Spleen (tissue), 13 donors: ENCODE measurements around the gene KCNJ14. TPM values are rescaled to one million over a fixed set of nuclear protein-coding genes. Genes with fewer than 3 reads are reported as not detected.

Experiments
- DNase-seq: peaks from one replicate; pipeline ENCODE4 v3.0.0-alpha.2; 2020
- H3K27ac ChIP-seq, 8 donors: fragments of 200-600 bp; sonication (generic) in 7 of 8; 1 replicate in 4 of 8; 2 replicates in 4 of 8; pipeline versions ENCODE4 v1.5.0 to v1.8.0; 2016 to 2021; ENCODE audit warnings: inconsistent platforms in 4 of 8, mild to moderate bottlenecking in 4 of 8, moderate library complexity in 1 of 8
- H3K27me3 ChIP-seq, 7 donors: fragments of 200-600 bp; sonication (generic) in 6 of 7; replicated peaks in 1 of 7; 1 replicate in 4 of 7; 2 replicates in 3 of 7; pipeline versions ENCODE4 v1.5.0 to v1.8.0; 2016 to 2021; ENCODE audit warnings: inconsistent platforms in 3 of 7, mild to moderate bottlenecking in 1 of 7
- H3K36me3 ChIP-seq, 6 donors: fragments of 200-600 bp; sonication (generic) in 5 of 6; 1 replicate in 4 of 6; 2 replicates in 2 of 6; pipeline versions ENCODE4 v1.5.0 to v1.8.0; 2016 to 2021; ENCODE audit warnings: inconsistent platforms in 2 of 6
- H3K4me1 ChIP-seq, 6 donors: fragments of 200-600 bp; sonication (generic) in 5 of 6; 1 replicate in 3 of 6; 2 replicates in 3 of 6; pipeline versions ENCODE4 v1.5.0 to v1.8.0; 2016 to 2021; ENCODE audit warnings: inconsistent platforms in 3 of 6
- H3K4me3 ChIP-seq, 8 donors: fragments of 200-600 bp; sonication (generic) in 7 of 8; 1 replicate in 4 of 8; 2 replicates in 4 of 8; pipeline versions ENCODE4 v1.5.0 to v1.8.0; 2016 to 2021; ENCODE audit warnings: inconsistent platforms in 4 of 8, mild to moderate bottlenecking in 4 of 8, moderate library complexity in 2 of 8
- H3K9me3 ChIP-seq, 8 donors: fragments of 200-600 bp; sonication (generic) in 7 of 8; 1 replicate in 4 of 8; 2 replicates in 4 of 8; pipeline versions ENCODE4 v1.5.0 to v1.8.0; 2016 to 2021; ENCODE audit warnings: inconsistent platforms in 4 of 8
- CTCF ChIP-seq, 11 experiments: fragments of 200-600 bp in 7 of 11; fragments of 450-650 bp in 4 of 11; sonication (generic) in 4 of 11; IDR thresholded peaks in 8 of 11; conservative IDR thresholded peaks in 3 of 11; 1 replicate in 7 of 11; 2 replicates in 4 of 11; pipeline versions ENCODE4 v1.4.0 to v1.8.0; 2016 to 2021; ENCODE audit warnings: antibody characterized with exemption in 11 of 11, inconsistent platforms in 4 of 11, mild to moderate bottlenecking in 1 of 11
- POLR2A ChIP-seq, 3 donors: fragments of 450-650 bp; IDR thresholded peaks; one replicate each; pipeline ENCODE4 v1.5.1; 2017; ENCODE audit warnings: antibody characterized with exemption in 3 of 3, mild to moderate bottlenecking in 1 of 3
- POLR2AphosphoS5 ChIP-seq, 3 donors: sonication (generic); formaldehyde crosslinking; IDR thresholded peaks; one replicate each; pipeline ENCODE4 v1.5.1; 2017; ENCODE audit warnings: antibody characterized with exemption in 3 of 3
- WGBS, 5 donors: extraction: QIAGEN DNeasy Blood & Tissue Kit in 3 of 5; methylation state at CpG; one replicate each; pipeline versions ENCODE4 v1.1.5 to v1.1.7; 2013 to 2018; 5-methylcytosine and 5-hydroxymethylcytosine counted together
- intact Hi-C: fragments of 100-400 bp; cut with DNase I; formaldehyde crosslinking; loops from one replicate; pipeline ENCODE4 v1.15.0; 2023; ENCODE audit warnings: low total_unique reads
- long read RNA-seq, 2 donors: transcript quantifications; one replicate each; lab custom pipeline, GENCODE V29; 2026
- polyA plus RNA-seq, 3 donors: library from polyadenylated mRNA; stranded (reverse); fragments of 200-250 nt; gene quantifications; one replicate each; pipeline ENCODE4 v1.2.1, GENCODE V29; 2013
- total RNA-seq, 7 donors: library from RNA; depleted of rRNA in 3 of 7; stranded (reverse); fragments of >200 nt in 3 of 7; fragmentation: NEBNext Ultra II Directional in 4 of 7; extraction: Animal tissue kit (Norgen Biotek cat#: 25700) in 4 of 7; gene quantifications; one replicate each; pipeline versions ENCODE4 v1.1.0 to v1.2.1, GENCODE V29; 2016 to 2021
- donor health status: healthy with polysubstance abuse.
- donor health status: DM: no; HTN: no; CAD: no; lungs with moderate emphysema.
- donor health status: DM: no; HTN: no; CAD: no.
- donor health status: Bipolar disorder and iron deficiency.
- donor health status: healthy.
- donor health status: DM: no; HTN: no; CAD: no.
- donor health status: DM: yes; HTN: yes; CAD: no.

KCNJ14 gene
- total RNA-seq (1 to 10 TPM in 2 of 7 donors, under 1 TPM in 5; 0.43 to 1.4 (median 0.93) TPM), polyA plus RNA-seq (under 1 TPM; 0.26 to 0.61 (median 0.38) TPM)
- long read RNA-seq, donor 1: 0 reads
- long read RNA-seq, donor 2: 0 reads

- Histone ChIP-seq H3K4me1 (no peaks in the 10 kb centered on the region), H3K9me3 (no peaks in the 10 kb centered on the region), H3K27me3 (no peaks in the 10 kb centered on the region), H3K36me3 (peaks cover 6 to 81% (median 62%) of the 10 kb centered on the region in 6 donors), H3K4me3 (no peak within 1 kb of the TSS), H3K27ac (no peak within 1 kb of the TSS)
- intact Hi-C loops: no loop called here
- TF ChIP-seq POLR2A (IDR thresholded peaks at IDR 0.05) (no peak), POLR2AphosphoS5 (IDR thresholded peaks at IDR 0.05) (peak in 1 of 3 donors; percentile 2)
- WGBS, 5 donors: 90 to 93% (median 91%) methylated on average over 11 to 16 of the region's 16 CpGs
- no peak for DNase-seq
These were observed at the start of gene KCNJ14 for GRCh38 chr19:48455171-48455907. TSS of gene KCNJ14 (plus strand) at chr19:48455574. CDS start at chr19:48461725, 6,151 bp downstream.

- TF ChIP-seq CTCF (IDR thresholded peaks at IDR 0.05 in 8 of 11, conservative IDR thresholded peaks at IDR 0.05 in 3 of 11) (no peak), POLR2A (IDR thresholded peaks at IDR 0.05) (no peak), POLR2AphosphoS5 (IDR thresholded peaks at IDR 0.05) (no peak)
- WGBS, 5 donors: 72 to 79% (median 76%) methylated on average over 13 of the region's 13 CpGs
- intact Hi-C loops: no loop called here
- Histone ChIP-seq H3K36me3 (no peaks in the 10 kb centered on the region), H3K27ac (no peak overlapping the region), H3K9me3 (peaks cover 0 to 5% (median 0%) of the 10 kb centered on the region in 8 donors), H3K27me3 (peaks cover 0 to 22% (median 0%) of the 10 kb centered on the region in 7 donors), H3K4me3 (no peak overlapping the region), H3K4me1 (peaks cover 0 to 8% (median 2%) of the 10 kb centered on the region in 6 donors)
- DNase-seq: no peak
These were observed 49.5 kb upstream of the KCNJ14 start for GRCh38 chr19:48405850-48406249.

GRCh38 chr19:48413879-48414587 is 41.3 kb upstream of the KCNJ14 start:
- intact Hi-C loops: no loop called here
- peak overlapping the region in 2 of 8 donors; percentile 19 to 45 for H3K27ac ChIP-seq
- TF ChIP-seq POLR2A (IDR thresholded peaks at IDR 0.05) (no peak), POLR2AphosphoS5 (IDR thresholded peaks at IDR 0.05) (no peak), CTCF (IDR thresholded peaks at IDR 0.05 in 8 of 11, conservative IDR thresholded peaks at IDR 0.05 in 3 of 11) (no peak)
- peaks cover 0 to 47% (median 19%) of the 10 kb centered on the region in 7 donors for H3K27me3 ChIP-seq
- no peaks in the 10 kb centered on the region for H3K9me3 ChIP-seq
- no peak for DNase-seq
- peak overlapping the region in 1 of 8 donors; percentile 63 for H3K4me3 ChIP-seq
- no peaks in the 10 kb centered on the region for H3K36me3 ChIP-seq
- 42 to 58% (median 50%) methylated on average over 21 to 24 of the region's 24 CpGs for WGBS, 5 donors
- peaks cover 0 to 34% (median 19%) of the 10 kb centered on the region in 6 donors for H3K4me1 ChIP-seq

GRCh38 chr19:48415395-48415794 is 40.0 kb upstream of the KCNJ14 start:
- H3K36me3 ChIP-seq: no peaks in the 10 kb centered on the region
- peak; percentile 85 for DNase-seq
- peak overlapping the region in 1 of 8 donors; percentile 19 for H3K27ac ChIP-seq
- TF ChIP-seq POLR2A (IDR thresholded peaks at IDR 0.05) (no peak), POLR2AphosphoS5 (IDR thresholded peaks at IDR 0.05) (no peak), CTCF (IDR thresholded peaks at IDR 0.05 in 8 of 11, conservative IDR thresholded peaks at IDR 0.05 in 3 of 11) (no peak)
- WGBS, 5 donors: 2 to 11% (median 6%) methylated on average over 9 to 14 of the region's 14 CpGs
- peaks cover 0 to 49% (median 19%) of the 10 kb centered on the region in 7 donors for H3K27me3 ChIP-seq
- peaks cover 0 to 38% (median 22%) of the 10 kb centered on the region in 6 donors for H3K4me1 ChIP-seq
- peak overlapping the region in 5 of 8 donors; percentile 7 to 63 (median 32) for H3K4me3 ChIP-seq
- H3K9me3 ChIP-seq: no peaks in the 10 kb centered on the region
- intact Hi-C loops: no loop called here
